Cardiac muscle cell (in vitro differentiated cells and primary cell): Measurements from ENCODE around the gene HOXD4. TPM values are rescaled to one million over a fixed set of nuclear protein-coding genes. Genes with fewer than 3 reads are reported as not detected.

Experiments
- DNase-seq, 2 donors: peaks; one replicate each; pipeline versions ENCODE4 v3.0.0 to v3.0.0-alpha.2; 2010 to 2017; ENCODE audit warnings: low read depth in 1 of 2, low spot score in 1 of 2
- H3K27ac ChIP-seq: fragments of 200-600 bp; sonication (generic); 2 replicates; pipeline ENCODE4 v1.5.1; 2016
- H3K27me3 ChIP-seq: fragments of 200-600 bp; sonication (generic); 2 replicates; pipeline ENCODE4 v1.6.0; 2016; ENCODE audit warnings: control low read depth
- H3K36me3 ChIP-seq: fragments of 200-600 bp; sonication (generic); 2 replicates; pipeline ENCODE4 v1.5.1; 2016; ENCODE audit warnings: control low read depth
- H3K4me1 ChIP-seq: fragments of 200-600 bp; sonication (generic); 2 replicates; pipeline ENCODE4 v1.8.1; 2017; ENCODE audit warnings: low read depth, mild to moderate bottlenecking, mixed run types
- H3K4me3 ChIP-seq: fragments of 200-600 bp; sonication (generic); 2 replicates; pipeline ENCODE4 v1.5.1; 2016; ENCODE audit warnings: mild to moderate bottlenecking
- H3K9me3 ChIP-seq: fragments of 200-600 bp; sonication (generic); 2 replicates; pipeline ENCODE4 v1.5.1; 2017; ENCODE audit warnings: low read depth, mild to moderate bottlenecking, control low read depth
- polyA plus RNA-seq: library from polyadenylated mRNA; unstranded; fragments of >200 nt; fragmentation: Nextera tagmentation; extraction: Ambion mirVana; gene quantifications from 2 replicates; pipeline ENCODE4 v1.2.1, GENCODE V29; 2016
- total RNA-seq: library from RNA; depleted of rRNA; stranded (reverse); fragments of >200 nt; gene quantifications from 2 replicates; pipeline ENCODE4 v1.2.3, GENCODE V29; 2016
- TF ChIP-seq, protein P1 (sequence below): IDR thresholded peaks from 2 replicates; pipeline ENCODE4 v1.5.1; 2012; ENCODE audit warnings: low read depth, mild to moderate bottlenecking, low read length

Gene HOXD4
- total and polyA plus RNA-seq, 2 experiments from 2014 or later: not detected

DNA sequence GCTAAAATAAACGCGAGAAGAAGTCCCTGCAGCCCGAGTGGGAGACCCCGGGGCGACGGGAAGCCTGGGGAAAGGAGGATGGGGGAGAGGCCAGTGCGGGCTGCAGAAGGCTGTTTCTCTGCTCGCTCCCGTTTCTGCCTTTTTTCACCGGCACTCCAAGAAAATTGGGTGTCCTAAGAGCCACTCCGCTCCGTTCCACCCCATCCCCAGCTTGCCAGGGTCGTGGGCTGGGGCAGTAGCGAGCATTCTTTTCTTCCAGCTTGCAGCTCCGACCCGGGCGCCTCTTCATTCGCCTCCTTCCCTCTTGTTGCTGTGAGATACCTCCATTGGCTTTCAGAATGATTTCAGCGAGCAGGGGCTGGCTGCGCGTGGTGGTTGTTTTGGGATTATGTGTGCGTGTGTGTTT lies 6.8 kb downstream of the HOXD4 start:
- H3K27me3 ChIP-seq: peaks cover 100% of the 10 kb centered on the region
- H3K36me3 ChIP-seq: no peaks in the 10 kb centered on the region
- H3K4me1 ChIP-seq: peaks cover 10% of the 10 kb centered on the region
- no peak overlapping the region for H3K27ac ChIP-seq
- TF ChIP-seq, protein P1, sequence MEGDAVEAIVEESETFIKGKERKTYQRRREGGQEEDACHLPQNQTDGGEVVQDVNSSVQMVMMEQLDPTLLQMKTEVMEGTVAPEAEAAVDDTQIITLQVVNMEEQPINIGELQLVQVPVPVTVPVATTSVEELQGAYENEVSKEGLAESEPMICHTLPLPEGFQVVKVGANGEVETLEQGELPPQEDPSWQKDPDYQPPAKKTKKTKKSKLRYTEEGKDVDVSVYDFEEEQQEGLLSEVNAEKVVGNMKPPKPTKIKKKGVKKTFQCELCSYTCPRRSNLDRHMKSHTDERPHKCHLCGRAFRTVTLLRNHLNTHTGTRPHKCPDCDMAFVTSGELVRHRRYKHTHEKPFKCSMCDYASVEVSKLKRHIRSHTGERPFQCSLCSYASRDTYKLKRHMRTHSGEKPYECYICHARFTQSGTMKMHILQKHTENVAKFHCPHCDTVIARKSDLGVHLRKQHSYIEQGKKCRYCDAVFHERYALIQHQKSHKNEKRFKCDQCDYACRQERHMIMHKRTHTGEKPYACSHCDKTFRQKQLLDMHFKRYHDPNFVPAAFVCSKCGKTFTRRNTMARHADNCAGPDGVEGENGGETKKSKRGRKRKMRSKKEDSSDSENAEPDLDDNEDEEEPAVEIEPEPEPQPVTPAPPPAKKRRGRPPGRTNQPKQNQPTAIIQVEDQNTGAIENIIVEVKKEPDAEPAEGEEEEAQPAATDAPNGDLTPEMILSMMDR: no peak
- no peak for DNase-seq
- peak overlapping the region; percentile 12 for H3K4me3 ChIP-seq
- H3K9me3 ChIP-seq: peaks cover 3% of the 10 kb centered on the region

DNA sequence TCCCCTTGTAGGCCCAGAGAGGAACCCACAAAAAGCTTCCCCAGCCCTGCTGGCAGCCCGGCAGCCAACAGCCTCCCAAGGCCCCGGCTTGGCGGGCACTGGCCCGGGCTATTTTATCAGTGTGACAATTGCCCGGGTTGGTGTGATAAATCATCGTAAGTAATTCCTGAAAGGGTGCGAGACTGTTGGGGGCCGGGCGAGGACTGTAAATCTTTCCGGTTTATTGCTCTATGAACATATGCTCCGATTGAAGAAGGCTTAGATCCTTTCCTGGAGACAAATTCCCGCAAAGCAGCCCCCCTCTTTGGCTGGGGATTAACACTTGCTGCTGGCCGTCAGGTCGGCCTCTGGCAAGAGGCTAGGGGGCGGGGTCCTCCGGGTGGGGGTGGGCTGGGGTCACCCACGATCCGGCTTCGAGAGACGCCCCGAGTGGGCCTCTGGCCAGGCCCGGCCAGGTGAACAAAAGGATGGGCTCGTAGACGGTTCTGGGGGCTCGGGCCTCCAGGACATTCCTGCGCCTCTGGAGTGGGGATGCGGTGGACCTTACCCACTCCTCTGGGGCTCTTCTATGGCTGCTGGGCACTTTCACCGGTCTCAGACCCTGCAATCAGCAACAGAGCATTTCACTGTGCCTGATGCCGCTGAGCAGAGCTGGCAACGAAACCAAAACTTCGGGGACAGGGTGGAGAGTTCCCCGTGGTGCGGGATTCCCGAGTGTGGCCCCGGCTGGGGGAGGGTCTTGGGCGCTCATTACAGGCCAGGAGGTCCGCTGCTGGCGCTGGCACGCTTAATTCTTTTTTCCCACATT lies 7.7 kb downstream of the HOXD4 start:
- H3K36me3 ChIP-seq: no peaks in the 10 kb centered on the region
- no peak overlapping the region for H3K27ac ChIP-seq
- TF ChIP-seq, protein P1: no peak
- H3K4me3 ChIP-seq: no peak overlapping the region
- no peak for DNase-seq
- peaks cover 10% of the 10 kb centered on the region for H3K4me1 ChIP-seq
- peaks cover 3% of the 10 kb centered on the region for H3K9me3 ChIP-seq
- H3K27me3 ChIP-seq: peaks cover 100% of the 10 kb centered on the region

DNA sequence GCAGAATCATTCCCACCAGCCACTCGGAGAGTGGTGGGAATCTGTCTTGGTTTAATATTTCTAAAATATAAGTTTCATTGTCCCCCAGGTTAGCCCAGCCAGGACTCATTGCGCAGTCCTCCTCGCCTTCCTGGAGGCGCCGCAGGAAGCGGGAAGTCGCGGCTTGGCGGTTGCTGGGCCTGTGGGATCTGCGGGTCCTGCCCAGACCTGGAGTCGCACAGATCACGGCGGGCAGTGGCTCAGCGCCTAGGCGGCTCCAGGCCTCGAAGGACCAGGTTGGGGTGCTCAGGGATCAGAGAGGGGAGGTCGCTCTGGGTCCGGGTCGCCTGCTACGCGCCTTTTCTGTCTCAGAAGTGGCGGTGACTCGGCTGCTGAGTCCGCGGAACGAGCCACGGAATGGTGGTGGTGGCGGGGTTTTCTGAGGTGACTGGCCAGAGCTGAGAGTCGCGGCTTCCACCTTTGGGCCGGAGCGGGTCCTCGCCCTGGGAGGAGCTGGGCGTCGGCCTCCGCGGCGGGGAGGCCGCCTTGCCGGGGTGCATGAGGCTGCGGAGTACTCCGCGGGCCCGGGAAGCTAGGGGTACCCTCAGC lies 8.4 kb downstream of the HOXD4 start:
- H3K4me3 ChIP-seq: no peak overlapping the region
- peaks cover 10% of the 10 kb centered on the region for H3K4me1 ChIP-seq
- no peak for DNase-seq

DNA sequence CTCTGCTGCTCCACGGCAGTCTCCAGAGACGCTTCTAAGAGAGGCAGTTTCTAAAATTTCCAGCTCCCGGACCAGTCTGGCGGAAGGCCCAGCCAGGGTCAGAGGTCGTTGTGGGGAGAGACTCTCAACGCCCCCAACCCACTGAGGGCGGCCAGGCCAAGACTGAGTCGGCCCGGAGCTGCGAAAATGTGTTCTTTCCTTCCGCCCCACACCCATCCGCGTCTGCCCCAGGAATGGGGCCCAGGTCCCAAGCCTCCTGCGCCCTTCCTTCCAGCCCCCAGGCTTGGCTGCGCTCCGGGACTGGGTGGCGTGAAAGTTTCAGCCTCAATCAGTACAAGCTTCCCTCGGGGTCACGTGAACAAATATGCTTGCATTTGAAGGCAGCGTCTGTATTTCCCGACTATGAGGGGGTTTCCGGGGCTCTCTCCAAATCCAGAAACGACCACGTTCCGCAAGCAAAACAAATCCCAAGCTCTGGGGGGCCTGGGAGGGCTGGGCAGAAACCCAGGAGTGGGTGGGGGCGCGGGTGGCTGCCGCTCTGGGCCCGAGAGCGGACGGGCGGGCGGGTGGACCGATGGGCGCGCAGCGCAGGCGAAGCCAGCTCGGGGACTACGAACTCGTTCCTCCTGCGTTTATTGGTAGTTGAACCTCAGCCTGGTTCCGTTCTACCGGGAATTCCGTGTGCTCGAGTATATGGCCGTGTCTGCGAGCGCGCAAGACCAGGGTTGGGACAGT lies 9.1 kb downstream of the HOXD4 start:
- no peak overlapping the region for H3K4me3 ChIP-seq
- peaks cover 10% of the 10 kb centered on the region for H3K4me1 ChIP-seq
- H3K27me3 ChIP-seq: peaks cover 100% of the 10 kb centered on the region
- no peak for DNase-seq
- peaks cover 3% of the 10 kb centered on the region for H3K9me3 ChIP-seq
- no peak overlapping the region for H3K27ac ChIP-seq
- H3K36me3 ChIP-seq: no peaks in the 10 kb centered on the region
- TF ChIP-seq, protein P1: no peak

More for the DNA sequence above, 8.4 kb downstream of the HOXD4 start:
- TF ChIP-seq, protein P1: no peak
- Histone ChIP-seq H3K27ac (no peak overlapping the region), H3K27me3 (peaks cover 100% of the 10 kb centered on the region), H3K9me3 (peaks cover 3% of the 10 kb centered on the region), H3K36me3 (no peaks in the 10 kb centered on the region)

DNA sequence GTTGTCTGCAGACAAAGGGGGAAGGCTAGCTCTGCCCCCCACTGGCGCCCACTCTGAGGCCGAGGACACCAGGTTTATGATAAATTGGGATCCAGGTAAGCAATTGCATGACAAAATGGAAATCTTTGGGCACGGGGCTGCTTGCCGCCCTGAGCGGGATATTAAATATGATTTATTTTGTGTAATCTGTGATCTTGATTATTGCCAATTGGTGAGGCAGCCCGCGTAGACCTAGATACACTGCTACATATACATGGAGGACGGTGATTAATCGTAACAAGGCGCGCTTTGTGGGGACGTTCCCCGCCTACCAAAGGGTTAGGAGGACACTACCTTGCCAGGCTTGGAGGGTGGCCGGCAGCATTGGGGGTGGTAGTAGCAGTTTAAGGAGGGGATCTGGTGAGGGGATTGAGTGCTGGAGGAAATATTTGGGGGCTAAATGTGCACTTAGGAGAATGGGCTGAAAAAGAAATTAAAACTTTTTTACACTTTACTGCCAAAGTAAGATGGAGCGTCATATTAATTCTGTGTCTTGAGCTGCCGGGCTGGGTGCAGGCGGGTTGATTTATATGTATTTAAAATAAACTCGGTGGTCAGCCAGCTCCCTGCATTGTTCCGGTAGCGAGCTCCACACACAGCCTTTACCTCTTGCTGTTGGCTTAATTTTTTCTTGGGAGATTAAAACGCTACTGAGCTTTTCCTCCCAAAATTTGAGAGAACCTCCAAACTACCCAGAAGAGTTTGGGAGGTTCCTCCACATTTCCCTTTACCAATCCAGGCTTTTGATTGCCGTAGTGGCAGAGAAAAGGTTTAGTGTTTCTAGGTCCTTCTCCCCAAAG lies 9.9 kb downstream of the HOXD4 start:
- TF ChIP-seq, protein P1: no peak
- Histone ChIP-seq H3K4me1 (peaks cover 10% of the 10 kb centered on the region), H3K36me3 (no peaks in the 10 kb centered on the region), H3K27ac (no peak overlapping the region), H3K27me3 (peaks cover 100% of the 10 kb centered on the region), H3K4me3 (no peak overlapping the region), H3K9me3 (no peaks in the 10 kb centered on the region)
- no peak for DNase-seq
